ENCODE data around the gene INHBB.

DNA sequence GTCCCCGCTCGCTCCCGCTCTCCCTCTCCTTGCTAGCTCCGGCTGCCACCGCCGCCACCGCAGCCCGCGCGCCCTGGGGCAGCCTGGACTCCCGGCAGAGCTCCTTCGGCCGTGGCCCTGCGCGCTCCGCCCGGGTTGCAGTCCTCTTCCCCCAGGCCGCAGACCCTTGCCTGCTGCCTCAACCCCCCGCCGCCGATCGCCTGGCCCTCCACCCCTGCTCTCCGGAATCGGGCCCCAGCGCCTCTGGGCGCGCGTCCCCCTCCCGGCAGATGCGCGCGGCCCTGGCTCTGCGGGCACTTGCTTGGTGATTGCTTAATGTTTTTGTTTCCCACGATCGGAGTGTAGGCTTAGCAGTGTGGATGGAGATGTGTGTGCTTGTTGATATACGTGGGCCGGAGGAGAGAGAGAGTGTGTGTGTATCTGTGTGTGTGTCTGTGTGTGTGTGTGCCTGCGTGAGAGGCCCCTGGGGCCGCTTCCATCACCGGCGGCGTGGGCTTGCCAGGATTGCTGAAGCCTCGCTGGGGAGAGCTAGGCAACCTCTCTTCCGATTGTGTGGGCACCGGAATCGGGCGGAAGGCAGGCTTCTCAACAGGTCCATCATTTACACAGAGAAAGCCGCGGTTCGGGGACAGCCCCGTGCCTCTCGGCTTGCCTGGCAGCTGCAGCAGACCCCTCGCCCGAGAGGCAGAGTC lies 877 bp downstream of the INHBB start:
- TF ChIP-seq CTCF (IDR thresholded peaks at IDR 0.05): no peak
- TF ChIP-seq ZC3H11A (IDR thresholded peaks at IDR 0.05): no peak
- no peak for TF ChIP-seq RCOR1 (IDR thresholded peaks at IDR 0.05; ENCODE audit: low read depth, low read length)
- TF ChIP-seq HES2 (IDR thresholded peaks at IDR 0.05): no peak
- TF ChIP-seq POLR2A (IDR thresholded peaks at IDR 0.05; ENCODE audit: low read length): no peak
